ENCODE data around the gene FKBP11. TPM values are rescaled to one million over a fixed set of nuclear protein-coding genes. Genes with fewer than 3 reads are reported as not detected.
"Not testable (repeated sequence)": the region's sequence is repeated elsewhere in the genome, so short reads cannot be mapped to it uniquely, and the experiment has no call there.

FKBP11 gene
- total RNA-seq, 3 donors from 2014 or later: 119 to 171 (median 134) TPM

DNA sequence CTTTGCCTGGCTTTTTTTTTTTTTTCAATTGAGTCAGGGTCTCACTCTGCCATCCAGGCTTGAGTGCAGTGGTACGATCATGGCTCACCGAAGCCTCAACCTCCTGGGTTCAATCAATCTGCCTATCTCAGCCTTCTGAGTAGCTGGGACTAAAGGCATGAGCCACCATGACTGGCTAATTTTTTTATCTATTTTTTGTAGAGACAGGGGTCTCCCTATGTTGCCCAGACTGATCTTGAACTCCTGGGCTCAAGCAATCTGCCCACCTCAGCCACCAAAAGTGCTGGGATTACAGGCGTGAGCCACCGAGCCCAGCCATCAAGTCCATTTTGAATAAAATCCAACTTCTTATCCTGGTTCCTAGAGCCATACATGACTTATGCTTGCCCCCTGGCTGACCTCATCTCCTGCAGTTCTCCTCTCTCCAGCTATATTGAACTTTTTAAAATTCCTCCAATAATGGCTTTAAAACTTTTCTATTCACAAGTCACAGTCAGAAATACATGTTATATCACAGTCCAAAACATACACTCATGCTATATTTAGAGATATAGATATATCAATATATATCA is 49.3 kb downstream of the FKBP11 start:
- peaks cover 12% of the 10 kb centered on the region for H3K27me3 Mint-ChIP-seq (ENCODE audit: low read depth)
- H3K9me3 Mint-ChIP-seq: no peaks in the 10 kb centered on the region

DNA sequence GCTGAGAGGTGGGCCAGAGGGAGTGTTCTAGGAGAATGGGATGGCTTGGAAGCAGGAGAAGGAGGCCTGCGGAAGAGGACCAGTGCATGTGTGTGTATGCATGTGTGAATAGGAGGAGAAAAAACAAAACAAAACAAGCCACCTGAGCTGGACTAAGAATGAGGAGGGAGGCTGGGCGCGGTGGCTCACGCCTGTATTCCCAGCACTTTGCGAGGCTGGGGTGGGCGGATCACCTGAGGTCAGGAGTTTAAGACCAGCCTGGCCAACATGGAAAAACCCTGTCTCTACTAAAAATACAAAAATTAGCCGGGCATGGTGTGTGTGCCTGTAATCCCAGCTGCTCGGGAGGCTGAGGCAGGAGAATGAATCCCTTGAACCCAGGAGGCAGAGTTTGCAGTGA is 51.8 kb downstream of the FKBP11 start:
- not testable (repeated sequence) for H3K36me3 Mint-ChIP-seq (ENCODE audit: insufficient read depth); H3K4me3 Mint-ChIP-seq; H3K9me3 Mint-ChIP-seq; H3K27me3 Mint-ChIP-seq (ENCODE audit: low read depth); H3K4me1 Mint-ChIP-seq (ENCODE audit: low read depth); DNase-seq; ATAC-seq

More for the DNA sequence above, 49.3 kb downstream of the FKBP11 start:
- ATAC-seq (no peak), DNase-seq (no peak)
- no peak overlapping the region for H3K4me3 Mint-ChIP-seq
- no peaks in the 10 kb centered on the region for H3K36me3 Mint-ChIP-seq (ENCODE audit: insufficient read depth)
- no peaks in the 10 kb centered on the region for H3K4me1 Mint-ChIP-seq (ENCODE audit: low read depth)

DNA sequence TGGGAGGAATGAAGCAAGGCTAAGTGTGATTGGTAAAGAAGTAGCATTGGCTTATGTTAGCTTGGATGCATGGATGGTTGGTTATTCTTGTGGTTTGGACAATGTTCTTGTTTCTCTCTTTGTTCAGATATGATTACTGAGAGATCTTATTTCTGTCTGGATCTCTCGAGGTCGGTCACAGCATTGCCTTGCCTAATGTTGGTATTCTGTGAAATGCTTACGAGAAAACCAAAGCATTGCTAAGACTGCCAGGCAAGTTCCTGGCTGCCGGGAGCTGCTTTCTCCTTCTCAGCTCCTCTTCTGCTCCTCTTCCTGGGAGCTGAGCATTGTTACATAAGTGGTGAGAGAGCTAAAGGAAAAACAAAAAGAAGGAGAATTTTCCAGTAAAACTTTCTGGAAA is 52.2 kb downstream of the FKBP11 start:
- ATAC-seq: no peak
- Mint-ChIP-seq H3K9me3 (no peaks in the 10 kb centered on the region), H3K27me3 (ENCODE audit: low read depth) (peaks cover 3% of the 10 kb centered on the region), H3K36me3 (ENCODE audit: insufficient read depth) (no peaks in the 10 kb centered on the region), H3K4me3 (no peak overlapping the region), H3K4me1 (ENCODE audit: low read depth) (no peaks in the 10 kb centered on the region)
- no peak for DNase-seq

Other genes with a start within 250 kb of the FKBP11 start
- 10 to 100 TPM; 47.9 to 68.1 (median 68.0) TPM for gene KANSL2, start 243.3 kb downstream of the FKBP11 start, total RNA-seq
- 10 to 100 TPM; 33.7 to 37.7 (median 35.9) TPM for gene CCNT1, start 208.8 kb downstream of the FKBP11 start, total RNA-seq
- gene ADCY6, start 136.4 kb downstream of the FKBP11 start, total RNA-seq: under 1 TPM; 0.22 to 0.53 (median 0.40) TPM
- gene CACNB3, start 107.0 kb downstream of the FKBP11 start, total RNA-seq: 1 to 10 TPM; 1.7 to 3.5 (median 2.3) TPM
- gene DDX23, start 73.3 kb downstream of the FKBP11 start, total RNA-seq: 100 to 1,000 TPM; 117 to 127 (median 126) TPM
- 1 to 10 TPM; 1.3 to 2.2 (median 2.0) TPM for gene RND1, start 59.6 kb downstream of the FKBP11 start, total RNA-seq
- 100 to 1,000 TPM in 2 of 3 donors, 10 to 100 TPM in 1; 98.6 to 110 (median 109) TPM for gene ARF3, start 32.0 kb upstream of the FKBP11 start, total RNA-seq
- gene WNT10B, start 46.2 kb upstream of the FKBP11 start, total RNA-seq: under 1 TPM; 0.13 to 0.46 (median 0.24) TPM
- gene WNT1, start 52.8 kb upstream of the FKBP11 start, total RNA-seq: not detected
- 1 to 10 TPM in 2 of 3 donors, under 1 TPM in 1; 0.57 to 1.4 (median 1.2) TPM for gene DDN, start 73.9 kb upstream of the FKBP11 start, total RNA-seq
- gene PRKAG1, start 93.3 kb upstream of the FKBP11 start, total RNA-seq: 10 to 100 TPM; 68.1 to 70.6 (median 68.4) TPM
- gene KMT2D, start 135.3 kb upstream of the FKBP11 start, total RNA-seq: 100 to 1,000 TPM; 102 to 106 (median 105) TPM
- 1 to 10 TPM; 4.5 to 5.2 (median 4.5) TPM for gene RHEBL1, start 144.5 kb upstream of the FKBP11 start, total RNA-seq
- under 1 TPM in 1 of 3 donors, not detected in 2; 0.11 TPM for gene DHH, start 169.3 kb upstream of the FKBP11 start, total RNA-seq
- gene LMBR1L, start 185.4 kb upstream of the FKBP11 start, total RNA-seq: 10 to 100 TPM; 27.5 to 35.5 (median 28.8) TPM
- gene TUBA1B, start 205.9 kb upstream of the FKBP11 start, total RNA-seq: 1,000 to 10,000 TPM; 2,095 to 2,519 (median 2,182) TPM